ENCODE measurements around the gene SQSTM1.

DNA sequence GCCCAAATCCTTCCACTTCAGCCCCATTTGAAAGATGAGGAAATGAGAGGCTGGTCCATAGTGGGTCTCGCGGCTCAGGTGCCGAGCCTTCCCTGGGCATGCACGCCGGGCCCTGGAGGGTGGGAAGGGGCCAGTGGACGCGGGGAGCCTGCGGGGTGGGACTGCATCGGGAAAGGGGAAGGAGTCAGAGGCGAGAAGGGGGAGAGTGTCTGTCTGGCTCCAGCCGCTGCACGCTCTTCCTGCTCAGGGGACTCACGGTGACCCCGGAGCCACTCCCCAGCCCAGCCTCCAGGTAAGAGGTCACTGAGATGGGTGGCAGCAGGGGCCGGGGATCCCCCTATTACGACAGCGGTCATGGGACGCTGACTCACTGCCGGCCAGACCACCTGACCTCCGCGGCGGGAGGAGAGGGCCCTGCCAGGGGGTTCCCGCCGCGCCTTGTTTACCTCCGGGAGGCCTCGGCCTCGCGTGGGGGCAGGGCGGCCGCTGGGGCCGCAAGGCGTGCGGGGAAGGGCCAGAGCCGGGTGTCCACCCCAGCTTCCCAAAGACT lies 1.9 kb upstream of the SQSTM1 start:
- TF ChIP-seq, protein P1, sequence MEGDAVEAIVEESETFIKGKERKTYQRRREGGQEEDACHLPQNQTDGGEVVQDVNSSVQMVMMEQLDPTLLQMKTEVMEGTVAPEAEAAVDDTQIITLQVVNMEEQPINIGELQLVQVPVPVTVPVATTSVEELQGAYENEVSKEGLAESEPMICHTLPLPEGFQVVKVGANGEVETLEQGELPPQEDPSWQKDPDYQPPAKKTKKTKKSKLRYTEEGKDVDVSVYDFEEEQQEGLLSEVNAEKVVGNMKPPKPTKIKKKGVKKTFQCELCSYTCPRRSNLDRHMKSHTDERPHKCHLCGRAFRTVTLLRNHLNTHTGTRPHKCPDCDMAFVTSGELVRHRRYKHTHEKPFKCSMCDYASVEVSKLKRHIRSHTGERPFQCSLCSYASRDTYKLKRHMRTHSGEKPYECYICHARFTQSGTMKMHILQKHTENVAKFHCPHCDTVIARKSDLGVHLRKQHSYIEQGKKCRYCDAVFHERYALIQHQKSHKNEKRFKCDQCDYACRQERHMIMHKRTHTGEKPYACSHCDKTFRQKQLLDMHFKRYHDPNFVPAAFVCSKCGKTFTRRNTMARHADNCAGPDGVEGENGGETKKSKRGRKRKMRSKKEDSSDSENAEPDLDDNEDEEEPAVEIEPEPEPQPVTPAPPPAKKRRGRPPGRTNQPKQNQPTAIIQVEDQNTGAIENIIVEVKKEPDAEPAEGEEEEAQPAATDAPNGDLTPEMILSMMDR (IDR thresholded peaks at IDR 0.05): no peak
- TF ChIP-seq POLR2A (IDR thresholded peaks at IDR 0.05): peak; percentile 65 to 69
